B cell (primary cell): ENCODE results near the gene CAT. TPM values are rescaled to one million over a fixed set of nuclear protein-coding genes. Genes with fewer than 3 reads are reported as not detected.
A peak's percentile ranks its signal among the peaks of the same experiment; 100 is the strongest.

ENCODE experiments used
- ATAC-seq: fragments of 200-7000 bp; cut with Tn5 transposase; one replicate; pipeline ENCODE4 v1.10.0; 2021; ENCODE audit warnings: low read depth, mild to moderate bottlenecking, moderate number of reproducible peaks, moderate library complexity
- CTCF ChIA-PET: fragments of 350-600 bp; sonication (Branson Sonifier 250); formaldehyde crosslinking; loops from one replicate; lab custom pipeline; 2021; ENCODE audit warnings: antibody characterized with exemption, inconsistent platforms; lab: Charles Lee
- POLR2A ChIA-PET: fragments of 350-600 bp; sonication (Branson Sonifier 250); formaldehyde crosslinking; loops from one replicate; lab custom pipeline; 2021; ENCODE audit warnings: antibody characterized with exemption; lab: Charles Lee
- DNase-seq: peaks from one replicate; pipeline ENCODE4 v3.0.0; 2013
- H2AFZ ChIP-seq: 2 replicates; pipeline ENCODE4 v1.6.1; 2012; ENCODE audit warnings: mild to moderate bottlenecking, low read depth, low read length; ENCODE audit not compliant: insufficient read depth, poor library complexity, severe bottlenecking
- H3K27ac ChIP-seq, 2 donors: 1 replicate in 1 of 2; 2 replicates in 1 of 2; pipeline ENCODE4 v1.5.1; 2012 to 2013; ENCODE audit warnings: low read length in 2 of 2, mild to moderate bottlenecking in 2 of 2, moderate library complexity in 1 of 2
- H3K27me3 ChIP-seq, 4 experiments: fragments of 200-600 bp in 1 of 4; sonication (generic) in 1 of 4; replicated peaks in 1 of 4; 1 replicate in 2 of 4; 2 replicates in 2 of 4; pipeline versions ENCODE4 v1.6.1 to v1.7.0; 2013 to 2016; ENCODE audit warnings: low read length in 3 of 4, mild to moderate bottlenecking in 2 of 4, mixed read lengths in 1 of 4, moderate library complexity in 1 of 4; ENCODE audit not compliant: insufficient read depth in 4 of 4, control insufficient read depth in 3 of 4; ENCODE audit errors: control extremely low read depth in 1 of 4
- H3K36me3 ChIP-seq, 2 experiments: replicated peaks in 1 of 2; 1 replicate in 1 of 2; 2 replicates in 1 of 2; pipeline versions ENCODE4 v1.6.1 to v1.7.1; 2013; ENCODE audit warnings: low read length in 1 of 2; ENCODE audit not compliant: insufficient read depth in 2 of 2, control insufficient read depth in 1 of 2; ENCODE audit errors: control extremely low read depth in 1 of 2, extremely low read depth in 1 of 2
- H3K4me1 ChIP-seq, 2 donors: fragments of 200-600 bp in 1 of 2; sonication (generic) in 1 of 2; 1 replicate in 1 of 2; 2 replicates in 1 of 2; pipeline versions ENCODE4 v1.5.1 to v1.6.1; 2013 to 2017; ENCODE audit warnings: low read length in 2 of 2; ENCODE audit not compliant: control insufficient read depth in 2 of 2, insufficient read depth in 2 of 2
- H3K4me2 ChIP-seq: replicated peaks from 2 replicates; pipeline ENCODE3; 2012; ENCODE audit warnings: mild to moderate bottlenecking, low read depth, low read length; ENCODE audit not compliant: poor library complexity, severe bottlenecking
- H3K4me3 ChIP-seq, 5 experiments: fragments of 200-600 bp in 1 of 5; sonication (generic) in 1 of 5; 1 replicate in 3 of 5; 2 replicates in 2 of 5; pipeline versions ENCODE4 v1.5.1 to v1.7.0; 2011 to 2016; ENCODE audit warnings: low read length in 4 of 5, mild to moderate bottlenecking in 4 of 5, low read depth in 2 of 5, control low read depth in 1 of 5, moderate library complexity in 1 of 5; ENCODE audit not compliant: insufficient read depth in 1 of 5; ENCODE audit errors: control extremely low read depth in 1 of 5, extremely low read depth in 1 of 5
- H3K79me2 ChIP-seq: fragments of 200-600 bp; sonication (generic); one replicate; pipeline ENCODE4 v1.6.0; 2016; ENCODE audit warnings: low read length; ENCODE audit not compliant: control insufficient read depth, insufficient read depth
- H3K9ac ChIP-seq: fragments of 200-600 bp; sonication (generic); 2 replicates; pipeline ENCODE4 v1.6.1; 2017; ENCODE audit warnings: mild to moderate bottlenecking, low read length, moderate library complexity
- H3K9me3 ChIP-seq, 3 donors: one replicate each; pipeline versions ENCODE4 v1.6.1 to v1.7.1; 2013; ENCODE audit warnings: low read length in 2 of 3; ENCODE audit not compliant: control insufficient read depth in 2 of 3, insufficient read depth in 1 of 3; ENCODE audit errors: control extremely low read depth in 1 of 3
- H4K20me1 ChIP-seq: 2 replicates; pipeline ENCODE4 v1.6.0; 2012; ENCODE audit warnings: mild to moderate bottlenecking, low read length; ENCODE audit not compliant: insufficient read depth, control insufficient read depth, poor library complexity, severe bottlenecking
- H3K27ac Mint-ChIP-seq: one replicate; pipeline ENCODE4 v1.8.0; 2021; ENCODE audit warnings: mixed read lengths
- H3K27me3 Mint-ChIP-seq: one replicate; pipeline ENCODE4 v1.8.0; 2021; ENCODE audit warnings: mixed read lengths
- H3K4me1 Mint-ChIP-seq: one replicate; pipeline ENCODE4 v1.8.0; 2021; ENCODE audit warnings: mixed read lengths
- H3K4me3 Mint-ChIP-seq: one replicate; pipeline ENCODE4 v1.8.0; 2021; ENCODE audit warnings: mixed read lengths
- H3K9me3 Mint-ChIP-seq: one replicate; pipeline ENCODE4 v1.8.0; 2022; ENCODE audit warnings: mixed read lengths; ENCODE audit not compliant: insufficient read depth
- CTCF ChIP-seq: fragments of 200-600 bp; IDR thresholded peaks from one replicate; pipeline ENCODE4 v1.8.0; 2022; ENCODE audit warnings: antibody characterized with exemption, mild to moderate bottlenecking
- EZH2 ChIP-seq: IDR thresholded peaks from 2 replicates; pipeline ENCODE4 v1.6.1; 2012; ENCODE audit warnings: borderline replicate concordance, low read depth, mild to moderate bottlenecking, moderate library complexity, low read length; ENCODE audit not compliant: insufficient read depth, poor library complexity, severe bottlenecking
- WGBS: methylation state at CpG from one replicate; pipeline ENCODE4 v1.1.5; 2013; ENCODE audit warnings: missing lambda C conversion rate; ENCODE audit not compliant: insufficient coverage; 5-methylcytosine and 5-hydroxymethylcytosine counted together
- intact Hi-C: fragments of 100-400 bp; cut with micrococcal nuclease; formaldehyde crosslinking; loops from one replicate; pipeline ENCODE4 v1.10.0; 2022
- polyA plus RNA-seq: library from polyadenylated mRNA; depleted of rRNA; stranded (reverse); fragments of >200 nt; gene quantifications from 2 replicates; pipeline ENCODE4 v1.2.3, GENCODE V29; 2012
- total RNA-seq, 2 donors: library from RNA; stranded (reverse); fragments of 120-200 nt in 1 of 2; gene quantifications; 1 replicate in 1 of 2; 2 replicates in 1 of 2; pipeline versions ENCODE4 v1.2.3 to v1.2.4, GENCODE V29; 2013 to 2022

Gene CAT
- total and polyA plus RNA-seq, 2 donors (not counting 1 experiment from before 2014, with no cell fraction given), result 83.2 to 91.7 TPM

- peaks cover 0 to 4% of the 10 kb centered on the region in 2 donors for H3K4me1 ChIP-seq
- intact Hi-C loops, result no loop called here
- CTCF ChIA-PET, result interaction anchor here (1.5 kb wide), 1 partner anchor 8 kb away, joined by 4 read pairs; no protein-coding TSS in a partner anchor
Measured at GRCh38 chr11:34425360-34425759, 13.4 kb upstream of the CAT start.

DNA sequence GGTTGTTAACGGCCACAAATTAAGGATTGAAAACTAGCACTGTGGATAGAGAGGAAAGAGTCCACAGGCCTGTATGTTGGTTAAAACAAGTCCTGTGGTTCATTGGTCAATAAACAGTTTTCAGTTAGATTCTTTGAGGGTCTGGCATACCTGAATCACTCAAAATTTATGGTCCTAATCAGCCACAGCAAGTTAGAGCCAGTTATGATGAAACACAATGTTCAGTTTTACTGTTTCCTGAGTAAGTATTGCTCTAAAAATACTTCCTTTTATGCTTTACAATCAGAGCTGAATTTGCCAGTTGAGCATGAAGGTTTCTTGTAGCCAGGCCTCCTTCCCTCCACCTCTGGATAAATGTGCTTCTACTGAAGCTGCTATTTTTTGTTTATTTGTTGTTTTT, 12.9 kb upstream of the CAT start:
- intact Hi-C loops, result no loop called here
- WGBS, result 43% methylated on average over 1 of the region's 1 CpG
- H3K4me3 Mint-ChIP-seq, result no peak overlapping the region
- Histone ChIP-seq H3K79me2 (no peaks in the 10 kb centered on the region), H3K4me2 (no peak overlapping the region), H4K20me1 (no peaks in the 10 kb centered on the region), H3K9ac (no peak overlapping the region), H3K4me1 (peaks cover 0 to 4% of the 10 kb centered on the region in 2 donors), H2AFZ (peak overlapping the region; percentile 25), H3K27ac (no peak overlapping the region), H3K9me3 (no peaks in the 10 kb centered on the region), H3K4me3 (no peak overlapping the region), H3K27me3 (peaks cover 0 to 7% (median 0%) of the 10 kb centered on the region in 4 experiments), H3K36me3 (no peaks in the 10 kb centered on the region)
- POLR2A ChIA-PET, result no interaction called here
- DNase-seq (no peak), ATAC-seq (no peak)
- no peaks in the 10 kb centered on the region for H3K9me3 Mint-ChIP-seq
- H3K4me1 Mint-ChIP-seq, result peaks cover 2% of the 10 kb centered on the region
- no peak overlapping the region for H3K27ac Mint-ChIP-seq
- H3K27me3 Mint-ChIP-seq, result peaks cover 7% of the 10 kb centered on the region
- TF ChIP-seq CTCF (no peak), EZH2 (no peak)
- CTCF ChIA-PET, result interaction anchor here (1.5 kb wide), 1 partner anchor 9 kb away, joined by 4 read pairs; no protein-coding TSS in a partner anchor

More at GRCh38 chr11:34425360-34425759, 13.4 kb upstream of the CAT start:
- H3K9me3 ChIP-seq, result no peaks in the 10 kb centered on the region
- H3K4me3 ChIP-seq, result no peak overlapping the region
- H3K36me3 ChIP-seq, result no peaks in the 10 kb centered on the region
- Mint-ChIP-seq H3K4me1 (peaks cover 2% of the 10 kb centered on the region), H3K27ac (no peak overlapping the region), H3K4me3 (no peak overlapping the region), H3K27me3 (peaks cover 7% of the 10 kb centered on the region), H3K9me3 (no peaks in the 10 kb centered on the region)
- WGBS, result no CpG with 5 or more reads among the region's 1 CpG
- ATAC-seq, result no peak
- H3K27ac ChIP-seq, result no peak overlapping the region
- H3K27me3 ChIP-seq, result peaks cover 0 to 7% (median 0%) of the 10 kb centered on the region in 4 experiments
- H3K4me2 ChIP-seq, result no peak overlapping the region
- no peak overlapping the region for H3K9ac ChIP-seq
- POLR2A ChIA-PET, result no interaction called here
- DNase-seq, result no peak
- H2AFZ ChIP-seq, result no peak overlapping the region
- no peak for TF ChIP-seq EZH2
- no peak for TF ChIP-seq CTCF
- no peaks in the 10 kb centered on the region for H4K20me1 ChIP-seq
- H3K79me2 ChIP-seq, result no peaks in the 10 kb centered on the region
